Jurkat, Clone E6-1 (cell line): ENCODE data around the gene FBXL7.

ENCODE experiments used
- DNase-seq: peaks from one replicate; pipeline ENCODE4 v3.0.0-alpha.2; 2011; ENCODE audit warnings: low read depth, low spot score
- H3K4me3 ChIP-seq: 2 replicates; pipeline ENCODE4 v1.5.1; 2011; ENCODE audit warnings: mild to moderate bottlenecking, low read length, control low read depth, moderate library complexity

FBXL7 gene

GRCh38 chr5:15727375-15727774 is 227.4 kb downstream of the FBXL7 start:
- no peak for DNase-seq
- no peak overlapping the region for H3K4me3 ChIP-seq

- no peak for DNase-seq
- H3K4me3 ChIP-seq, result no peak overlapping the region
Measured at GRCh38 chr5:15728811-15729210, 228.8 kb downstream of the FBXL7 start.

- no peak for DNase-seq
Measured at GRCh38 chr5:15731699-15732098, 231.7 kb downstream of the FBXL7 start.

GRCh38 chr5:15734058-15734457 is 234.1 kb downstream of the FBXL7 start:
- no peak overlapping the region for H3K4me3 ChIP-seq
- no peak for DNase-seq

More at GRCh38 chr5:15731699-15732098, 231.7 kb downstream of the FBXL7 start:
- H3K4me3 ChIP-seq, result no peak overlapping the region

GRCh38 chr5:15737036-15737821 is 237.2 kb downstream of the FBXL7 start:
- no peak for DNase-seq
- H3K4me3 ChIP-seq, result no peak overlapping the region

GRCh38 chr5:15737871-15738664 is 238.1 kb downstream of the FBXL7 start:
- no peak for DNase-seq
- H3K4me3 ChIP-seq, result no peak overlapping the region

GRCh38 chr5:15740383-15740782 is 240.4 kb downstream of the FBXL7 start:
- DNase-seq, result no peak
- no peak overlapping the region for H3K4me3 ChIP-seq

GRCh38 chr5:15741591-15741990 is 241.6 kb downstream of the FBXL7 start:
- H3K4me3 ChIP-seq, result no peak overlapping the region
- no peak for DNase-seq

- no peak overlapping the region for H3K4me3 ChIP-seq
- DNase-seq, result no peak
Measured at GRCh38 chr5:15746833-15747232, 246.9 kb downstream of the FBXL7 start.

GRCh38 chr5:15748266-15748665 is 248.3 kb downstream of the FBXL7 start:
- no peak overlapping the region for H3K4me3 ChIP-seq
- no peak for DNase-seq

- no peak for DNase-seq
Measured at GRCh38 chr5:15752663-15753285, 252.8 kb downstream of the FBXL7 start.

GRCh38 chr5:15753752-15754151 is 253.8 kb downstream of the FBXL7 start:
- no peak overlapping the region for H3K4me3 ChIP-seq
- DNase-seq, result no peak

More at GRCh38 chr5:15752663-15753285, 252.8 kb downstream of the FBXL7 start:
- no peak overlapping the region for H3K4me3 ChIP-seq

GRCh38 chr5:15757103-15757502 is 257.1 kb downstream of the FBXL7 start:
- no peak overlapping the region for H3K4me3 ChIP-seq
- no peak for DNase-seq

GRCh38 chr5:15757619-15758018 is 257.6 kb downstream of the FBXL7 start:
- H3K4me3 ChIP-seq, result no peak overlapping the region
- no peak for DNase-seq

- DNase-seq, result no peak
Measured at GRCh38 chr5:15762668-15763067, 262.7 kb downstream of the FBXL7 start.

GRCh38 chr5:15763754-15764153 is 263.8 kb downstream of the FBXL7 start:
- no peak for DNase-seq
- no peak overlapping the region for H3K4me3 ChIP-seq

More at GRCh38 chr5:15762668-15763067, 262.7 kb downstream of the FBXL7 start:
- H3K4me3 ChIP-seq, result no peak overlapping the region

- no peak overlapping the region for H3K4me3 ChIP-seq
- DNase-seq, result no peak
Measured at GRCh38 chr5:15768936-15769335, 269.0 kb downstream of the FBXL7 start.

GRCh38 chr5:15772131-15772530 is 272.2 kb downstream of the FBXL7 start:
- no peak overlapping the region for H3K4me3 ChIP-seq
- no peak for DNase-seq

- DNase-seq, result no peak
- H3K4me3 ChIP-seq, result no peak overlapping the region
Measured at GRCh38 chr5:15774632-15775031, 274.7 kb downstream of the FBXL7 start.

GRCh38 chr5:15776346-15776745 is 276.4 kb downstream of the FBXL7 start:
- no peak overlapping the region for H3K4me3 ChIP-seq
- DNase-seq, result no peak
